GM20000 (cell line): ENCODE measurements around the gene MAGEB1.

ENCODE experiments used
- DNase-seq: peaks from one replicate; pipeline ENCODE4 v3.0.0; 2012; ENCODE audit warnings: low spot score
- TF ChIP-seq, protein P1 (sequence below): IDR thresholded peaks from 2 replicates; pipeline ENCODE4 v1.5.1; 2012; ENCODE audit warnings: mild to moderate bottlenecking, control low read depth; ENCODE audit errors: extremely low read depth, missing control alignments

Gene MAGEB1

DNA sequence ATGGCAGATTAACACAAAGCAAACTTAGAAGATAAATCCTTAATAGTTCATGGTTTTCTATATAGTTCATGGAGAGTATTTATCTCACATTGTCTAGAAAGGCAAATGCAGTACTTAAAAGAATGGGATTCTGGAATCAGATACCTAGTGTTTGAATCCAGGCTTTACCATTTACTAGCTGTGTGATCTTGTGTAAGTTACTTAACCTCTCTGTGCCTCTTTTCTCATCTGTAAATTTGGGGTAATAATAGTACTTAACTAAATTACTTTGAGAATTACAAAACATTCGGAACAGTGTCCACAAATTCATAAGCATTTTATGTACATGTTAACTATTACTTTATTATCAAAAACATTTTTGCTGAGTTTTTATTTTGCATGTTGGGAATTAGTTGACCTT is 15.8 kb downstream of the MAGEB1 start:
- TF ChIP-seq, protein P1, sequence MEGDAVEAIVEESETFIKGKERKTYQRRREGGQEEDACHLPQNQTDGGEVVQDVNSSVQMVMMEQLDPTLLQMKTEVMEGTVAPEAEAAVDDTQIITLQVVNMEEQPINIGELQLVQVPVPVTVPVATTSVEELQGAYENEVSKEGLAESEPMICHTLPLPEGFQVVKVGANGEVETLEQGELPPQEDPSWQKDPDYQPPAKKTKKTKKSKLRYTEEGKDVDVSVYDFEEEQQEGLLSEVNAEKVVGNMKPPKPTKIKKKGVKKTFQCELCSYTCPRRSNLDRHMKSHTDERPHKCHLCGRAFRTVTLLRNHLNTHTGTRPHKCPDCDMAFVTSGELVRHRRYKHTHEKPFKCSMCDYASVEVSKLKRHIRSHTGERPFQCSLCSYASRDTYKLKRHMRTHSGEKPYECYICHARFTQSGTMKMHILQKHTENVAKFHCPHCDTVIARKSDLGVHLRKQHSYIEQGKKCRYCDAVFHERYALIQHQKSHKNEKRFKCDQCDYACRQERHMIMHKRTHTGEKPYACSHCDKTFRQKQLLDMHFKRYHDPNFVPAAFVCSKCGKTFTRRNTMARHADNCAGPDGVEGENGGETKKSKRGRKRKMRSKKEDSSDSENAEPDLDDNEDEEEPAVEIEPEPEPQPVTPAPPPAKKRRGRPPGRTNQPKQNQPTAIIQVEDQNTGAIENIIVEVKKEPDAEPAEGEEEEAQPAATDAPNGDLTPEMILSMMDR, result no peak
- no peak for DNase-seq

DNA sequence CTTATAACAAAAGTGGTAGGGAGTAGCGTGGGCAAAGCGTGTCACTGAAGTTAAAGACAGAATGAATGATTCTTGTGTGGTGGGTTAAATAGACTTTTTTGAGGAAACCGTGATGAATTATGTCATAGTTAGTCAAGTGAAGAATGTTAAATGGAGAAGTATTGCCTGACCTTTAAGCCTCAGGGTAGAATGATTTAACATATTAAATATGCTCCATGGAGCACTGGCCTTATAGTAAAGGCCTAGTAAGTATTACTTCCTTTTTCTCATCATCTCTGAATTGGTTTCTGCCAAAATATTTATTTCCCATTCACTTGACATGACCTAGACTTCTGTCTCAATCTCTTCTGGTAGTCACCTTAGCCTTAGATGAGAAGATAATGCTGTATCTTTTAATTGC is 23.7 kb downstream of the MAGEB1 start:
- TF ChIP-seq, protein P1, result no peak
- no peak for DNase-seq

DNA sequence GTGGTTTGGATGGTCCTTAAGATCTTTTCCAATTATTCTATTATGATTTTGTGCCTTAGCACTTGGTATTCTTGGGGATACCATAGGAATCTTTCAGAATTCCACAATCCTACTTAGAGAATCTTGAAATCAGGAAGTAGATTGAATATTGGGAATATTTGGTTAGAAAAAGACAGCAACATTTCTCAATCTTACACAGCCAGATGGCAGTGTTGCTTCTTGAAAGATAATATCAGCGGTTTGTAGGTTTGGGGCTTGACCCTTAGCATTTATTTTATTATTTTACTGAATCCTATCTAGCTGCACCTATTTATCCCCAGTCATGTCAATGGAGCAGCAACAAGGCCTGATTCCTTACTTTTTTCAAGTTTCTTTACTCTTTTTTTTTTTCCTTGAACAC is 28.6 kb downstream of the MAGEB1 start:
- no peak for DNase-seq
- TF ChIP-seq, protein P1, result no peak

DNA sequence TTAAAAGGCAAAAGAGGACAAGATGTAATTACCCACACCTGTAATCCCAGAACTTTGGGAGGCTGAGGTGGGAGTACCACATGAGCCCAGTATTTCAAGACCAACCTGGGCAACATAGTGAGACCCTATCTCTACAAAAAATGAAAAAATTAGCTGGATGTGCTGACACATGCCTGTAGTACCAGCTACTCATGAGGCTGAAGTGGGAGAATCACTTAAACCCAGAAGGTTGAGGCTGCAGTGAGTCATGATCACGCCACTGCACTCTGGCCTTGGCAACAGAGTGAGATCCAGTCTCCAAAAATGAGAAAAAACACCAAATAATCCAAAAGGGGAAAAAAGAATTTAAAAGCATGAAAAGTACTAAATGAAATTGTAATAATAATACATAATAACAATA is 31.4 kb downstream of the MAGEB1 start:
- TF ChIP-seq, protein P1, result no peak

DNA sequence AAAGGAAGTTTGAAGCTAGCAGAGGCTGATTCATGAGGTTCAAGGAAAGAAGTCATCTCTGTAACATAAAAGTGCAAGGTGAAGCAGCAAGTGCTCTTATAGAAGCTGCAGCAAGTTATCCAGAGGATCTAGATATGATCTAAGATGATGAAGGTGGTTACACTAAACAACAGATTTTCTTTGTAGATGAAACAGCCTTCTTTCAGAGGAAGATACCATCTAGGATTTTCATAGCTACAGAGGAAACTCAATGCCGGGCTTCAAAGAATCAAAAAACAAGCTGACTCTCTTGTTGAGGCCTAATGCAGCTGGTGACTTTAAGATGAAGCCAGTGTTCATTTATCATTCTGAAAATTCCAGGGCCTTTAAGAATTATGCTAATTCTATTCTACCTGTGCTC is 33.5 kb downstream of the MAGEB1 start:
- TF ChIP-seq, protein P1, result no peak

More for the DNA sequence above, 31.4 kb downstream of the MAGEB1 start:
- DNase-seq, result no peak

DNA sequence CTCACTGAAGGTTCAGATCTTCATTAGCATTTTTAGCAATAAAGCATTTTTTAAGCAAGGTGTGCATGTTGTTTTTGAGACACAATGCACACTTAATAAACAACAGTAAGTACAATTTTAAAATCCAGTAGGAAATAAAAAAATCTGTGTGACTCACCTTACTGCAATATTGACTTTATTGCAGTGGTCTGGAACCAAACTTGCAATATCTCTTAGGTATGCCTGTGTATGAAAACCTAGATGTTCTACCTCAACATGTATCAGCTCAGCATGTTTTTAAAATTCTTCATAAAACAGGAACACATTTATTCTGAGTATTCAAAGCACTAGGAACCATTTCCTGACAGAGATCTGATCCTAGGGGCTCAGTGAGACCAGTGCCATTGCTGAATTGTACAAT is 35.6 kb downstream of the MAGEB1 start:
- DNase-seq, result no peak
- TF ChIP-seq, protein P1, result no peak

More for the DNA sequence above, 33.5 kb downstream of the MAGEB1 start:
- DNase-seq, result no peak

DNA sequence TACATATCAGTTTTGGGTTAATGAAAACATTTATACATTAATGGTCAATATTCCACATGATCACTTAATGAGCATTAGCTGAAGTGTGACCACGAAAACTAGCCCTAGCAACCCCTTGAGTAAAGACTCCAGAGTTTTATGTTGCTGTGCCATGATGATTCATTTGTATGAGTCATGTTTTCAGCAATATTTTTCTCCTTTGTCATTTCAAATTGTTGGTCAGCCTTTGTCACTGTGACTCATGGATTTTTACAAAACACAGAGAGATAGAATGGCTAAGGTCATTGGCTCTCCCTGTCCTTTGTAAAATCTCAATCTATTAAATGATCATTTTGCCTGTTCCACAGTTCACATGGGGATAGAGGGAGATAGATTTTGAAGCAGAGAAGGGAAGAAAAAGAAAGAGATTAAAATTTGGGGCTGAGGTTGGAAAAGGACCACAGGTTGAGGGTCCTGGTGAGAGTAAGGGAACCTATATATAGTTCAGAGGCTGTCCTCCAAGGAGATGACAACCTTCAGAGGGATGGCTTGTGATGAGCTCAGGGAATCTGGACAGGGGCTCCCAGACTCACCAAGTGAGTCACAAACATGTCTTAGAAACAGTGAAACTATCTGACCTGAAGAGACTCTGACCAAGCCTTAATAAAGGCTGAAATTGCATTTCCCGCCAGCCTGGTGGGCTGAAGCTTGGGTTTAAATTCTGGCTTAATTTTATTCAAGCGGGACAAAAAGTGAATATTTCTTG is 36.7 kb downstream of the MAGEB1 start:
- no peak for DNase-seq
- TF ChIP-seq, protein P1, result no peak
